ENCODE data around the gene IL17RD.

The IL17RD gene

DNA sequence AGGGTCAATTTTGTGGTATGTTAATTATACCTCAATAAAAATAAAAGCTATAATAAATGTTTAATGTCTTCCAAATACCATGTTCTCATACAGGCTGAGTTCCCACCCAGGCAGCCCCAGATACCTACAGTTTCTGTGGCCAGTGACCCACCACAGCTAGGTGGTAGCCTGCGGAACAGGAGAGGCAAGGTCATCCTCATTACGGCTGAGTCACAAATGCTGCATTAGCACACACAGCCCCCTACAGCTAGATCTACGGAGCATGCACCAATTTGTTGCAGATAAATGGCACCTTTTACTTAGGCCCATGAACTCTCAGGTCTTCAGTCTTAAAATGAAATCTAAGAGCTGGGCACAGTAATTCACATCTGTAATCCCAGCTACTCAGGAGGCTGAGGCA is 99.6 kb downstream of the IL17RD start:
- no peak for DNase-seq

DNA sequence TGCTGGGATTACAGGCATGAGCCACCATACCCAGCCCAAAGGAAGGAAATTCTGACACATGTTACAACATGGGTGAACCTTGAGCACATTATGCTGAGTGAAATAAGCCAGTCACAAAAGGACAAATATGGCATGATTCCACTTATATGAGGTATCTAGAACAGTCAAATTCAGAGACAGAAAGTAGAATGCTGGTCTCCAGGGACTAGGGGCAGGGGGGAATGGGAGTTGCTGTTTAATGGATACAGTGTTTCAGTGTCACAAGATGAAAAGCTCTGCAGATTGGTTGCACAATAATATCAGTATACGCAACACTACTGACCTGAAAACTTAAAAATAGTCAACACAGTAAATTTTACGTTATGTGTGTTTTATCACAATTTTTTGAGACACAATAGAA is 100.6 kb downstream of the IL17RD start:
- DNase-seq, result no peak

GRCh38 chr3:57064001-57064400 is 101.2 kb downstream of the IL17RD start:
- DNase-seq, result no peak

DNA sequence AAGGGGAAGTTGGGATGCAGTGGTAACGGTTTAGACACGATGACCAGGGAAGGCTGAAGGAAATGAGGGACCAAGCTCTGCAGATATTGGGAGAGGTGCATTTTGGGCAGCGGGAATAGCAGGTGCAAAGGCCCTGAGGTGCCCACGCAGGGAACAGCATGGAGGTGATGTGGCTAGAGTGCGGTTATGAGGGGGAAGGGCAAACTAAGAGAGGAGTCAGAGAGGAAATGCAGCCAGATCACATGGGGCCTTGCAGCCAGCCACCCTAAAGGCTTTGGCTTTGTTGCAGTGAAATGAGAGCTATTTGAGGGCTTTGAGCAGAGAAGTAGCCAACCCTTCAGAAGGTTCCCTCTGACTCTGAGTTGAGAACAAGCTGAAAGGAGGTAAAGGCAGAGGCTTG is 102.1 kb downstream of the IL17RD start:
- DNase-seq, result no peak

DNA sequence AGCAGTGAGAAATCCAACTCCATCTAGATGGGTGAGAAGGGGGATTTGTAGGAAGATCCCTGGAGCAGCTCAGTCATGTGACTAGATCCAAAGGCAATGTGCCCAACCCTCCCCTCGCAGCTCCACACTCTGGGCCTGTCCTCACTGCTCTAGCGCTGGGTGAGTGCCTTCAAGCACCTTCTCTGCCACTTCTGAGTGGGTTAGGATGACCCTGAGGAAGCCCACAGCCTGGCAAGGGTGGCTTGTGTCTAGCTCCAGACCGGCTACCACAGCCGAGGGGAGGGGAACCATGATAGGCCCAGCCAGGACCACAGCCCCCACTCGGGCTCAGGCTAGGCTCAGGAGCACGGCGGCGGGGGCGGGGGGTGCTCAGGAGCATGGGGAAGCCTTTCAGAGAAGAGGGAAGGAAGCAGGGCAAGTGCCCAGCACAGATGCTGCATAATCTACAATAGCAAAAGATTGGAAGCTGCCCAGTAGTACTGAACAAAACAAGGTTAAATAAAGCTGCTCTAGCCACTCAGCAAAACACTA is 103.0 kb downstream of the IL17RD start:
- DNase-seq, result no peak

- no peak for DNase-seq
Observed at GRCh38 chr3:57061556-57061955, 103.6 kb downstream of the IL17RD start.

GRCh38 chr3:57060089-57060821 is 104.9 kb downstream of the IL17RD start, which contains the start of gene SPATA12:
Gene SPATA12 (plus strand): TSS chr3:57060664. CDS start chr3:57073695, 13,031 bp downstream.
- DNase-seq, result no peak

GRCh38 chr3:57059411-57059810 is 105.7 kb downstream of the IL17RD start:
- no peak for DNase-seq

- DNase-seq, result no peak
Observed at GRCh38 chr3:57057351-57057750, 107.8 kb downstream of the IL17RD start.

DNA sequence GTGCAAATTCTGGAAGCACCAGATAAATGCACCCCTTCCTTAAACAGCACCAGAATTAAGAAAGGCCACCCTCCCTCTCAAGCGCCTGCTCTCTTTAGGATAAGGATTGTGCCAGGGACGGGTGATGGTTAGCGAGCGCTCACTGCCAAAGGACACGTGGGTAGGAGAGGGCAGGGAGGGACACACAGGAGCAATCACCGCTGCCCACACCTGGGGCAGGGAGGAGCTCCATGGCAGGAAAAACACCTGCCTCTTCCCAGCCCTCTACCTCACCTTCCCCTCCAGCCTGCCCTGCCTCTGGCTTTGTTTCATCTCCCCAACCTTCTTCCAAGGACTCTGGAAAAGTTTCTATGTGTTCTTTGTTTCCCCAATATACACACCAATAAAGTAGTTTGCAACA is 112.0 kb downstream of the IL17RD start:
- no peak for DNase-seq

DNA sequence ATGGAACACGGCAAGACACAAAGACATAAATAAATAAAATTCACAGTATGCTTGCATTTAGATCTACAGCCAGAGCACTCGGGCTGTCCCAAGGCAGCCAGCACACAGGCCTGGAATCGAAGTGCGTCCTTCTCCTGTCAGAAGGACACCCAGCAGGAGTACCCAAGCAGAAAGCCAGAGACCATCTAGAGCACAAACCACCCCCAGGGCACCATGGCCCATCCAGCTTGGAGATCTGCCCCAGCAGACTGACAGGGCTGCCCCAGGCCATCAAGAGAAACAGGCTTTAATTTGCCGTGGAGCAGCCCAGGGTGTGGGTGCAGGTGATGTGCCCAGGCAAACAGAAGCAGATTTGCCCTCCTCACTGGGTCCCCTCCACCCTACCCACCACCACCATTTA is 112.5 kb downstream of the IL17RD start:
- DNase-seq, result no peak

GRCh38 chr3:57048728-57049127 is 116.4 kb downstream of the IL17RD start:
- DNase-seq, result no peak

DNA sequence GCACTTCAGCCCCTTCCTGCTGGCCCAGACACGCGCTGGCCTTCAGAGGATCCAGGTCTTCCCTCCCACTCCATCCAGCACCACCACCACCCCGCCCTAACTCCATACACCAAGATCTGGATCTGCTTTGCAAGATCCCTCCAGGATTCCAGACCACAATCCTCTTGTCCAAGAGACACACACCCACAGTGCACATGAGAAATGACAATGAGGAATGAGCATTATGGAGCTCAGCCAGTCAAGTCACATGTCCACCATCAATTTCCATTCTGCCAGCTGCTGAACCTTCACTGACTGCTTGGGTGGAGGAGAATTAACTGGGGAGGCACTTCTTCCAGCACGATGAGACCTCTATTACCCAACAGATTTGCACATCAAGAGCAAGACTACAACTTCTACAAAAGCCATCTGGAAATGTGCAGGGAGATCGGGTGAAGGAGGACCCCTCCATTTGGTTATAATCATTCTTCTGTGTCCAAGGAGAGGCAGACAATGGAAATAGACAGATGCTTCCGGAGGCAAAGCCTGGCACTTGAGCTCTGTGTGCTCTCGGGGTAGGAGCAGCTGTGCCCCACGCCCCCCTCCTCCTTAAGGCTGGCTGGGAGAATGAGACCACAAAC is 117.0 kb downstream of the IL17RD start:
- DNase-seq, result no peak

- DNase-seq, result no peak
Observed at GRCh38 chr3:57046101-57046765, 118.9 kb downstream of the IL17RD start.

GRCh38 chr3:57043518-57043917 is 121.6 kb downstream of the IL17RD start:
- DNase-seq, result no peak

GRCh38 chr3:57041674-57042073 is 123.5 kb downstream of the IL17RD start:
- DNase-seq, result no peak

Measured in T-helper 1 cell (primary cell).